ENCODE results near the gene CDH5. TPM values are rescaled to one million over a fixed set of nuclear protein-coding genes. Genes with fewer than 3 reads are reported as not detected.

The CDH5 gene
- total RNA-seq, 1 donor from 2014 or later, result not detected

DNA sequence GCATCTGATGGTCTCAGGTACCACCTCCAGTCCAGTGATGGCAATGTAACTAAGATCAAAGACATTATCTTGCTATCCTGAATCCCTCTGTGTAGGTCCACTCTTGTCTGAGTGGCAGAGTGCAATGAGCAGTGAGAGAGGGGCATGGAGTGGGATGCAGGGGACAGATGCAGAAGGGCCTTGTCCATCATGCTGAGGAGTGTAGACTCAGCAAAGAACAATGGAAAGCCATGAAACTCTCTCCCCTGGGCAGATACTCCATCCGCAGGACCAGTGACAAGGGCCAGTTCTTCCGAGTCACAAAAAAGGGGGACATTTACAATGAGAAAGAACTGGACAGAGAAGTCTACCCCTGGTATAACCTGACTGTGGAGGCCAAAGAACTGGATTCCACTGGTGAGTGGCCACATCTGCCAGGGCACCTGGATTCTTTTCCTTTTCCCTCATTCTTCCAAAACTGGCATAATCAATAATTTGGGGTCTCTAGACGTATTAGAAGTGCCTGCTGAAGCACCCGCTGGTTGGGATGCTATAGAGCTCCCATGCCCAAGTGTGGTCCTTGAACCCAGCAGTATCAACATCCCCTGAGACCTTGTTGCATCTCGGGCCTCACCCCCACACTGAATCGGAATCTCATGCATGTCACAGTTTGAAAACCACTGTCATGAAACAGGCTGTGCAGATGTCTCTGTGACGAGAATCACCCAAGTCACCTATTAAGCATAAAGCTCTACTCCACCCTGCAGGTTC, 29.5 kb downstream of the CDH5 start:
- DNase-seq (ENCODE audit: low read depth), result no peak
- Histone ChIP-seq H3K4me3 (ENCODE audit: low read depth, low read length) (no peak overlapping the region), H3K36me3 (ENCODE audit: control insufficient read depth, insufficient read depth, low read length) (no peaks in the 10 kb centered on the region), H3K27me3 (ENCODE audit: control insufficient read depth, insufficient read depth, low read length) (no peaks in the 10 kb centered on the region)
- TF ChIP-seq, protein P1, sequence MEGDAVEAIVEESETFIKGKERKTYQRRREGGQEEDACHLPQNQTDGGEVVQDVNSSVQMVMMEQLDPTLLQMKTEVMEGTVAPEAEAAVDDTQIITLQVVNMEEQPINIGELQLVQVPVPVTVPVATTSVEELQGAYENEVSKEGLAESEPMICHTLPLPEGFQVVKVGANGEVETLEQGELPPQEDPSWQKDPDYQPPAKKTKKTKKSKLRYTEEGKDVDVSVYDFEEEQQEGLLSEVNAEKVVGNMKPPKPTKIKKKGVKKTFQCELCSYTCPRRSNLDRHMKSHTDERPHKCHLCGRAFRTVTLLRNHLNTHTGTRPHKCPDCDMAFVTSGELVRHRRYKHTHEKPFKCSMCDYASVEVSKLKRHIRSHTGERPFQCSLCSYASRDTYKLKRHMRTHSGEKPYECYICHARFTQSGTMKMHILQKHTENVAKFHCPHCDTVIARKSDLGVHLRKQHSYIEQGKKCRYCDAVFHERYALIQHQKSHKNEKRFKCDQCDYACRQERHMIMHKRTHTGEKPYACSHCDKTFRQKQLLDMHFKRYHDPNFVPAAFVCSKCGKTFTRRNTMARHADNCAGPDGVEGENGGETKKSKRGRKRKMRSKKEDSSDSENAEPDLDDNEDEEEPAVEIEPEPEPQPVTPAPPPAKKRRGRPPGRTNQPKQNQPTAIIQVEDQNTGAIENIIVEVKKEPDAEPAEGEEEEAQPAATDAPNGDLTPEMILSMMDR (IDR thresholded peaks at IDR 0.05; ENCODE audit: insufficient read depth, low read length, severe bottlenecking), result no peak
- peak; percentile 28 for FAIRE-seq

DNA sequence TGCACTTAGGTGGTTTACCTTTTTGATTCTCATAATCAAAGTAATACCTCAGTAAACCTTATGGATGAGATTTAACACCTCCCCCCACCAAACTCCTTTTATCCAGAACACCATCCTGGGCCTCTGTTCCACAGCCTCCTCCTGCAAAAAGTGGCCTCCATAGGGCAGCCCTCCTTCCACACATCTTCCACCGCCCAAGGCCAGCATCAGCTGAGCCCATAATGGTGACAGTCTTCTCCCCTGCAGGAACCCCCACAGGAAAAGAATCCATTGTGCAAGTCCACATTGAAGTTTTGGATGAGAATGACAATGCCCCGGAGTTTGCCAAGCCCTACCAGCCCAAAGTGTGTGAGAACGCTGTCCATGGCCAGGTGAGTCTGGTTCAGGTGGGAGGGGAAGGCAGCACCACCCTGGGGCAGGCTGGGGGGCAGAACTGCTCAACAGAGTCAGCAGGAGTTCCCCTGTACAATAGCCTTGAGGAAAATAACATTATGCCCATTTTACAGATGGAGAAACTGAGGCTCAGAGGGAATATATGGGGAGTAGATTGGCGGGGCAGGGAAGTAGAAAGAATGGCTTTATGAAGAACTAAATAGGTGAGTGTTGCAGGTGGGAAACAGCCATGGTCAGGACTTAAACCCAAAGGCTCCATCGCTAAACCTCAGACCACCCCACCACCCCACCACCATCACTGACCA, 31.4 kb downstream of the CDH5 start:
- no peak for FAIRE-seq

DNA sequence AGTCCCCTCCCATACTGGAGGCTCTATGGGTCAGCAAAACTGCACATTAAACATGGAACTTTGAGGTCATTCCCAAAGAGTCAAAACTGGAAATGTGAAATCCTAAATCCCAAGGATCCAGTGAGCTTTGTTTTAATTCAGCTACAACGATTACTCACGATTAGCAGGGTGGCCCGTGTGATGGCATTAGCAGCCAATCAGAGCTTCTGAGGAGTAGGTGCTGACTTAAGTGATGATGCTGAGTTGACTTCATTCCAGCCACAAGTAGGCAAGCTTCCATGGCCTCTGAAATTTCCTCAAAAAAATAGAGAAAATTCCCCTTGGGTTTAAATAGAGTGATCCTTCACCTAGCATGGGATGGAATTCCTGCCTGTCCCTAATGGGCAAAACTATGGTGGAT, 32.5 kb downstream of the CDH5 start:
- DNase-seq (ENCODE audit: low read depth) (no peak), FAIRE-seq (no peak)
- no peaks in the 10 kb centered on the region for H3K36me3 ChIP-seq (ENCODE audit: control insufficient read depth, insufficient read depth, low read length)
- TF ChIP-seq, protein P1 (IDR thresholded peaks at IDR 0.05; ENCODE audit: insufficient read depth, low read length, severe bottlenecking), result no peak
- no peaks in the 10 kb centered on the region for H3K27me3 ChIP-seq (ENCODE audit: control insufficient read depth, insufficient read depth, low read length)
- H3K4me3 ChIP-seq (ENCODE audit: low read depth, low read length), result no peak overlapping the region

More for the DNA sequence above, 31.4 kb downstream of the CDH5 start:
- Histone ChIP-seq H3K4me3 (ENCODE audit: low read depth, low read length) (no peak overlapping the region), H3K36me3 (ENCODE audit: control insufficient read depth, insufficient read depth, low read length) (no peaks in the 10 kb centered on the region), H3K27me3 (ENCODE audit: control insufficient read depth, insufficient read depth, low read length) (no peaks in the 10 kb centered on the region)
- no peak for DNase-seq (ENCODE audit: low read depth)
- TF ChIP-seq, protein P1 (IDR thresholded peaks at IDR 0.05; ENCODE audit: insufficient read depth, low read length, severe bottlenecking), result no peak

DNA sequence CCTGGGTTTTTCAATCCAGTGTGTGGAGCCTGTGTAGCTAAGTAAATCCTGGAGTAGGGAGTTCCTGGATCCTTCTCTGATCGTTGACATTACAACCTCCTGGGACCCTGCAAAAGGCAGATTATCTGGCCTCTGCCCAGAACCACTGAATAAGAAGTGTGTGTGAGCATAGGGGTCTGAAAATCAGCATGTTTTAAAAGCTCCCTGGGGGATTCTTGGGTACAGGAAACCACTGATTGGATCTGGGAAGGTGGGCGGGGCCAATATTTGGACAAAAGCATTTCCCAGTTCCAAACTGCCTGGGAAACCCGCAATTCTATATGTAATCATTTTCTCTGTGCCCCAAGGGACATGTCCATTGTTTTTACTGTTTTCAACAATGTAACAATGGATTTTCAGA, 33.4 kb downstream of the CDH5 start:
- no peaks in the 10 kb centered on the region for H3K27me3 ChIP-seq (ENCODE audit: control insufficient read depth, insufficient read depth, low read length)
- no peak for DNase-seq (ENCODE audit: low read depth)
- FAIRE-seq, result no peak
- no peaks in the 10 kb centered on the region for H3K36me3 ChIP-seq (ENCODE audit: control insufficient read depth, insufficient read depth, low read length)
- no peak overlapping the region for H3K4me3 ChIP-seq (ENCODE audit: low read depth, low read length)
- TF ChIP-seq, protein P1 (IDR thresholded peaks at IDR 0.05; ENCODE audit: insufficient read depth, low read length, severe bottlenecking), result no peak

DNA sequence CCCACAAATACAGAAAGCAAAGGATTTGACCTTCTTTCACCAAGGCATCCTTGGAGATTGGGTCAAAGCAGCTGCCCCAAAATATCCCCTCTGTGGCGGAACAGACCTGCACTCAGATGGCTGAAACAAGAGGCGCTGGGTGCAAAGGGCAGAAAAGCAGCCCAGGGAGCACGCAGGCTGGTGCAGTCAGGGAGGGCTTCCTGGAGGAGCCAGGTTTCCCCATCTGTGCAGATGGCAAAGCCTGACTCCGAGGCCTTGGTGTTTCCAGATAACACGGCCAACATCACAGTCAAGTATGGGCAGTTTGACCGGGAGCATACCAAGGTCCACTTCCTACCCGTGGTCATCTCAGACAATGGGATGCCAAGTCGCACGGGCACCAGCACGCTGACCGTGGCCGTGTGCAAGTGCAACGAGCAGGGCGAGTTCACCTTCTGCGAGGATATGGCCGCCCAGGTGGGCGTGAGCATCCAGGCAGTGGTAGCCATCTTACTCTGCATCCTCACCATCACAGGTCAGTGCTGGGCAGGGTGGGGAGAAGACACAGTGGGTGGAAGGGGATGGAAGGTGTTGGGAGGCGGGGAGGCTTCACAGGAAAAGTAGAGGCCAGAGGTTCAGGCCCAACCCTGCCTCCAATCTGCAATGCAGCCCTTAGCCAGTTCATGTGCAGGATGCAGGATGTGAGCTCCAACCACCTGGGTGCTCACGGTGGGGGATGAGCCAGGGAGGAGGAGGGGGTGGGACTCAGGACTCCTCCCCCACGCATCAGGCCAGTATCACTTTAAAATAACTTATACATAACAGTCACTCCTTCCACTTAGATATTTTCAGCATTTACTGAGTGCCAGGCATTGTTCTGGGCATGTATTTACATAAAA, 34.3 kb downstream of the CDH5 start:
- no peaks in the 10 kb centered on the region for H3K36me3 ChIP-seq (ENCODE audit: control insufficient read depth, insufficient read depth, low read length)
- TF ChIP-seq, protein P1 (IDR thresholded peaks at IDR 0.05; ENCODE audit: insufficient read depth, low read length, severe bottlenecking), result no peak
- H3K27me3 ChIP-seq (ENCODE audit: control insufficient read depth, insufficient read depth, low read length), result no peaks in the 10 kb centered on the region
- no peak overlapping the region for H3K4me3 ChIP-seq (ENCODE audit: low read depth, low read length)
- FAIRE-seq, result no peak
- no peak for DNase-seq (ENCODE audit: low read depth)

Data from bronchial epithelial cell (primary cell).